Skeletal muscle satellite cell (primary cell): ENCODE data around the gene AQP2.

Experiments used
- H3K27me3 ChIP-seq: 2 replicates; pipeline ENCODE4 v1.7.0; 2013; ENCODE audit warnings: low read length; ENCODE audit not compliant: control insufficient read depth, insufficient read depth
- H3K36me3 ChIP-seq: 2 replicates; pipeline ENCODE4 v1.7.0; 2013; ENCODE audit warnings: mild to moderate bottlenecking, control low read depth, low read length; ENCODE audit not compliant: insufficient read depth
- H3K4me1 ChIP-seq: 2 replicates; pipeline ENCODE4 v1.7.0; 2013; ENCODE audit warnings: low read length; ENCODE audit not compliant: control insufficient read depth, insufficient read depth
- H3K4me2 ChIP-seq: 2 replicates; pipeline ENCODE4 v1.7.0; 2013; ENCODE audit warnings: mild to moderate bottlenecking, low read length
- H3K4me3 ChIP-seq: 2 replicates; pipeline ENCODE4 v1.7.0; 2013; ENCODE audit warnings: low read length
- H3K9ac ChIP-seq: 2 replicates; pipeline ENCODE4 v1.7.0; 2013; ENCODE audit warnings: mild to moderate bottlenecking, low read depth, low read length, moderate library complexity
- H3K9me3 ChIP-seq: replicated peaks from 2 replicates; pipeline ENCODE4 v1.7.0; 2013; ENCODE audit warnings: mild to moderate bottlenecking, control low read depth, low read length

Gene AQP2

DNA sequence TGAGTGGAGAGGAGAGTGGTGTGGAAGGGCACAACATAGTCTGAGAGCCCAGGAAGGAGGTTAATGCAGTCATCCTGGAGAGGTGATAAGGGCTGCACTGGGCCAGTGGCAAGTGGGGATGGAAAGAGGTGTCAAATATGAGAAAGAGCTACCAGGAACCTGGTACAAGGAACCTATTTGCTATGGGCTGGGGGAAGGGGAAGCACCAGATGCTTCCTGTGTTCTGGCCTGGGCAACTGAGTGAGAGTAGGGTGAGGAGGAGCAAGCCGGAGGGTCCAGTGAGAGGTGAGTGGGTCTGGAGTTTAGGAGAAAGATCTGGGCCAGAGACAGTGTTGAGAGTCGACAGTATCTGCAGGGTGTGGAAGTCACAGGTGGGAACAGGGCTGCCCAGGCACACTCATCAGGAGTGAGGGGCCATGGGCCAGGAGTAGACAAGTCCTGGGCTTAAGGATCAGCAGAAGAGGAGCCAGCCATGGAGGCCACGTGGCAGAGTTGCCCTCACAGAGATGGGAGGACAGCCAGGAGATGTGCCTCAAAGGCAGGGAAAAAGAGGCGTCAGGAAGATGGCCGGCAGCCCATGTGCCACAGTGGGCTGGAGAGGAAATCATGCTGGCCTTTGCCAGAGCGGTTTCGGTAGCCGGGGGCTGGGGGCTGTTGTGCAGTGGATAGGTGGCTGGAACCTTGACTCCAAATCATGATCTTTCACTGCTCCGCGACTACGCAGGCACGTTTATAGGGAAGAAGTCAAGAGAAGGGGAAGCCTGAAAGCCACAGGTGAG, 19.3 kb downstream of the AQP2 start:
- H3K9ac ChIP-seq = no peak overlapping the region
- no peaks in the 10 kb centered on the region for H3K36me3 ChIP-seq
- peaks cover 8% of the 10 kb centered on the region for H3K4me1 ChIP-seq
- H3K27me3 ChIP-seq = peaks cover 45% of the 10 kb centered on the region
- no peak overlapping the region for H3K4me2 ChIP-seq
- no peaks in the 10 kb centered on the region for H3K9me3 ChIP-seq
- H3K4me3 ChIP-seq = no peak overlapping the region

DNA sequence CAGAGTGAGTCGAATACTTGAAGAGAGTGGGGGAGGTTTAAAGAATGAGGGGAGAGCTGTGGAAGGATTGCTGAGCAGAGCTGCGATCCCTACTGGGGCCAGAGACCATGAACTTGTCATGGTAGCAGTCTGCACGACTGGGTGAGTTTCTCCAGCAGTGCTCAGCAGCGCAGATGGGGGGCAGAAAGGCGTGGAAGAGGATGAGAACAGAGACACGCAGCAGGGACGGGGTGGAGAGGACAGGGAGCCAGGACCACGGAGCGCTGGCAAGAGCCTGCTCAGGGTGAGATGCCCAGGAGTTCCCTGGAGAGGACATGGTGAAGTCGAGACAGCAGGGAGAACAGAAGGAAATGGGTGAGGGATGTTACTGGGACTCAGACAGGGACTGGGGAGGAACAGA, 20.1 kb downstream of the AQP2 start:
- Histone ChIP-seq H3K9ac (no peak overlapping the region), H3K27me3 (peaks cover 41% of the 10 kb centered on the region), H3K4me2 (no peak overlapping the region), H3K36me3 (no peaks in the 10 kb centered on the region), H3K4me3 (no peak overlapping the region), H3K4me1 (peaks cover 8% of the 10 kb centered on the region), H3K9me3 (no peaks in the 10 kb centered on the region)

DNA sequence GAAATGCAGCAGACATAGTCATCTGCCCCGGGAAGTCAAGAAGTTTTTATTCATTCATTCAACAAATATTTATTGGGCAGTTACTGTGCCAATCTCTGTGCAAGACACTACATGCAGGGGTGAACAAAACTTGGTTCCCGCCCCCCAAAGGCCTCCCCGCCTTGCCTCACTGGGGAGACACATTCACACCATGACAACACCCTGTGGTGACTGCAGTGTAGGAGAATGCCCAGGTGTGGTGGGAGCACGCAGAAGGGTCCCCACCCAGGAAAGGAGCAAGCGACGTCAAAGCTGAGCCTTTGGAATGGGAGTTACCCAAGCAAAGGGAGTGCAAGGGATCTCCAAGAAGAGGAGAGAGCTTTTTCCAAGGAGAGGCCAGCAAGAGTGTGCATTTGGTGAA, 20.6 kb downstream of the AQP2 start:
- Histone ChIP-seq H3K9me3 (no peaks in the 10 kb centered on the region), H3K27me3 (peaks cover 39% of the 10 kb centered on the region), H3K4me3 (no peak overlapping the region), H3K9ac (no peak overlapping the region), H3K4me1 (peaks cover 8% of the 10 kb centered on the region), H3K36me3 (no peaks in the 10 kb centered on the region), H3K4me2 (no peak overlapping the region)

DNA sequence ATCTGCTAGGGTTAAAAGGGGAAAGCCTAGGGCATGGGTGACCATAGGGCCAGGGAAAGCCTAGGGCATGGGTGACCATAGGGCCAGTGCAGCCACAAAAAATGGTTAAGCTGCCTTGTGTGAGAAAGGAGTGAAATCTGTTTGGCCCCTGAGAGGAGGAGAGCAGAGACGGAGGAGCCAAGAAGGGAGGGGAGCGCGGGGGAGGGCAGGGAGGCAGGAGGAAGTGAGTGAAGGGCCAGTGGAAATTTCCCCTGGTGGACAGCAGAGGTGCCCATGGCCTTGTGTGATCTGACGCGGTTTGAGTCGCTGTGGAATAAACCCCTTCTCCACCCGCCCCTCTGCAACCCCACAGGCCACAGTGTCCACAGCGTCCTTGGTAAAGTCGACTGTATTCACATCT, 21.6 kb downstream of the AQP2 start:
- Histone ChIP-seq H3K4me3 (no peak overlapping the region), H3K9me3 (no peaks in the 10 kb centered on the region), H3K4me1 (peaks cover 7% of the 10 kb centered on the region), H3K9ac (no peak overlapping the region), H3K27me3 (peaks cover 36% of the 10 kb centered on the region), H3K4me2 (no peak overlapping the region), H3K36me3 (no peaks in the 10 kb centered on the region)

DNA sequence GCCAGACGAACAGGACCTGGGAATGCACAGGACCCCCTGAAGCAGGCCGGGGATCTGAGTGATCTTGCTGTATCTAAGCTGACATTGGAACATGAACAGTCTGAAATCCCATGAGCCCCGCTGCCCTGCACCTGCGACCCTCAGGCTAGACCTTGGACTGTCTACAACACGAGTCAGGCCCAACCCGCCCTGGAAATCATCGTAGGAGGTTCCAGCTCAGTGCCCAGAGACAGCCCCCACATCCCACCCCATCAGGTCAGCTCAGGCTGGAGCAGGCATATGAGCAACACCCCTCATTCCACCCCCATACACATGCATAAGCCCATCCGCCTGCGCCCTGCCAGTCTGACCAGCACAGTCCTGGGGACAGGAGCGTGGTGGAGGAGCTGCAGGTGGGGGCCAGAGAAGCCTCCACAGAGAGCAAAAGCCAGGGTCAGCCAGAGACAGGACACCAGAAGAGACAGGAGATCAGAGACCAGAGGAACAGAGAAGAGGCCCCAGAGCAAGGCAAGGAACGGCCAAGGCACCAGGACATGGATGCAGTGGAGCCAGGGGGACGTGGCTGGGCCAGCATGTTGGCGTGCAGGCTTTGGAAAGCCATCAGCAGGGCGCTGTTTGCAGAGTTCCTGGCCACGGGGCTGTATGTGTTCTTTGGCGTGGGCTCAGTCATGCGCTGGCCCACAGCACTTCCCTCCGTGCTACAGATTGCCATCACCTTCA, 22.3 kb downstream of the AQP2 start, which contains the start of gene AQP6:
AQP6 (plus strand) TSS at position 307 of the 720 bp plus-strand sequence; CDS start at position 534, 227 bp downstream.
- H3K27me3 ChIP-seq = peaks cover 34% of the 10 kb centered on the region
- H3K36me3 ChIP-seq = no peaks in the 10 kb centered on the region
- no peak within 1 kb of the TSS for H3K4me3 ChIP-seq
- peaks cover under 1% of the 10 kb centered on the region for H3K4me1 ChIP-seq
- H3K9ac ChIP-seq = no peak within 1 kb of the TSS
- no peak within 1 kb of the TSS for H3K4me2 ChIP-seq
- H3K9me3 ChIP-seq = no peaks in the 10 kb centered on the region

DNA sequence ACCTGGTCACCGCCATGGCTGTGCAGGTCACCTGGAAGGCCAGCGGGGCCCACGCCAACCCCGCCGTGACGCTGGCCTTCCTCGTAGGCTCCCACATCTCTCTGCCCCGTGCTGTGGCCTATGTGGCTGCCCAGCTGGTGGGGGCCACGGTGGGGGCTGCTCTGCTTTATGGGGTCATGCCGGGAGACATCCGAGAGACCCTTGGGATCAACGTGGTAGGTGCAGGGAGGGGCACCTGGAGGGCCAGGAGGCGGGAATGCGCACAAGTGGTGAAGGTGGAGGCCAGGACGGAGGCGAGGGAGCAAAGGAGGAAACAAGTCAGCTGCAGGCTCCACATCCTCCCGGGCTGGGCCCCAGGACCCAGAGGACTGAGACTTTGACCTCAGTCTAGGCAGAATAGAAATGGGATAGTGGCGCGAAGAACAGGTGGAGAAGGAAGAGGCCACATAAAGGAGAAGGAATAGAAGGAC, 22.9 kb downstream of the AQP2 start:
- no peaks in the 10 kb centered on the region for H3K4me1 ChIP-seq
- no peak overlapping the region for H3K4me2 ChIP-seq

DNA sequence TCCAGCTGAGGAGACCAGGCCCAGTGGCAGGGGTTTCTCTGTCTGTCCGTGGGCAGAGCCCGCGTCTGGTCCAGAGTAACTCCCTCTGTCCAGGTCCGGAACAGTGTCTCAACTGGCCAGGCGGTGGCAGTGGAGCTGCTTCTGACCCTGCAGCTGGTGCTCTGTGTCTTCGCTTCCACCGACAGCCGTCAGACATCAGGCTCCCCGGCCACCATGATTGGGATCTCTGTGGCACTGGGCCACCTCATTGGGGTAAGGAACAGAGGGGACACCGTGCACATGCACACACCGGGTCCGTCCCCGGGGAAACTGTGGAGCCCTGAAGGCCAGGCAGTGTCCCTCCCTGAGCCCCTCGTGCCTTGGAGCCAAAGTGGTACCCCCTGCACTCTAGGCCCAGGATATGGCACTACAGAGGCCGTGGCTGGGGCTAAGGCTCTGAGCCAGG, 23.7 kb downstream of the AQP2 start:
- Histone ChIP-seq H3K9ac (no peak overlapping the region), H3K4me1 (no peaks in the 10 kb centered on the region), H3K4me2 (no peak overlapping the region), H3K36me3 (no peaks in the 10 kb centered on the region), H3K27me3 (peaks cover 19% of the 10 kb centered on the region), H3K4me3 (no peak overlapping the region), H3K9me3 (no peaks in the 10 kb centered on the region)

More for the DNA sequence above, 22.9 kb downstream of the AQP2 start:
- no peak overlapping the region for H3K9ac ChIP-seq
- H3K9me3 ChIP-seq = no peaks in the 10 kb centered on the region
- H3K27me3 ChIP-seq = peaks cover 28% of the 10 kb centered on the region
- no peaks in the 10 kb centered on the region for H3K36me3 ChIP-seq
- no peak overlapping the region for H3K4me3 ChIP-seq

DNA sequence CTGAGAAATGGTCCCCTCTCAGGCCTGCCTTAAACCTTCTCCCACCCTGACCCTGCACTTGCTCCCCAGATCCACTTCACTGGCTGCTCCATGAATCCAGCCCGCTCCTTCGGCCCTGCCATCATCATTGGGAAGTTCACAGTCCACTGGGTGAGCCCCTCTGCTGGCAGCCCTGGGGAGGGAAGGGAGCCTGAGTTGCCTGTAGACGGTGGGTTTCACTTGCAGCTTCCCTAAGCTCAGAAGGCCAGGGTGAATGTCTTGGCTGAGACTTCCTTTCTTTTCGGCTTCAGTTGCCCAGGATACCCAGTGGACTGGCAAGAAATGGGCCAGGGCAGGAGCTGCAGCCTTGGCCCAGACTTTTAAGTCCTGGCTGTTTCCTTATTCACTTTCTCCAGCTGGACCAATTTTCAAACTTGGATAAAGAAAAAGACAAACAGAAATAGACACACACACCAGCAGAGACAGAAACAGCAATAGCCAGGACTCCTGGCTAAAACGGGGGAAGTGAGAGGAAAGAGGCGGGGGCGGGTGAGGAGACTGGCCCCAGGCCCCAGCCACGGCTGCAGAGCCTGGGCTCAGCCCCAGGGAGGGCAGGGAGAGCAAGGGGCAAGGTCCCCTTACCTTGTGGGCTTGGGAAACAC, 24.3 kb downstream of the AQP2 start:
- H3K27me3 ChIP-seq = peaks cover 14% of the 10 kb centered on the region
- no peaks in the 10 kb centered on the region for H3K4me1 ChIP-seq
- H3K4me2 ChIP-seq = no peak overlapping the region
- no peaks in the 10 kb centered on the region for H3K9me3 ChIP-seq
- H3K36me3 ChIP-seq = no peaks in the 10 kb centered on the region
- H3K4me3 ChIP-seq = no peak overlapping the region
- H3K9ac ChIP-seq = no peak overlapping the region

DNA sequence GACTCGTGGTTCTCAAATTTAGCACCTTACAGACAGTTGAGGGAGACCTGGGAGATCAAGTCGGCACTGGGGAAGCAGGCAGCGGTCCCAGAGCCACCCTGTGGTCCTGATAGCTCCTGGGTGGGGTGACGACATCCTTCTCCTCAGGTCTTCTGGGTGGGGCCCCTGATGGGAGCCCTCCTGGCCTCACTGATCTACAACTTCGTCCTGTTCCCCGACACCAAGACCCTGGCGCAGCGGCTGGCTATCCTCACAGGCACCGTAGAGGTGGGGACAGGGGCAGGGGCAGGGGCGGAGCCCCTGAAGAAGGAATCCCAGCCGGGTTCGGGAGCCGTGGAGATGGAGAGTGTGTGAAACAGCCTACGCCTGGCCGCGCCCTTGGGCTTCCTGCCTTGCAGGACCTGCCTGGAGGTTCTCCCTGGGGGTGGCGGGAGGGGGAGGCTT, 24.8 kb downstream of the AQP2 start:
- Histone ChIP-seq H3K4me2 (no peak overlapping the region), H3K9me3 (no peaks in the 10 kb centered on the region), H3K4me1 (no peaks in the 10 kb centered on the region), H3K9ac (no peak overlapping the region), H3K36me3 (no peaks in the 10 kb centered on the region), H3K4me3 (no peak overlapping the region), H3K27me3 (peaks cover 8% of the 10 kb centered on the region)

DNA sequence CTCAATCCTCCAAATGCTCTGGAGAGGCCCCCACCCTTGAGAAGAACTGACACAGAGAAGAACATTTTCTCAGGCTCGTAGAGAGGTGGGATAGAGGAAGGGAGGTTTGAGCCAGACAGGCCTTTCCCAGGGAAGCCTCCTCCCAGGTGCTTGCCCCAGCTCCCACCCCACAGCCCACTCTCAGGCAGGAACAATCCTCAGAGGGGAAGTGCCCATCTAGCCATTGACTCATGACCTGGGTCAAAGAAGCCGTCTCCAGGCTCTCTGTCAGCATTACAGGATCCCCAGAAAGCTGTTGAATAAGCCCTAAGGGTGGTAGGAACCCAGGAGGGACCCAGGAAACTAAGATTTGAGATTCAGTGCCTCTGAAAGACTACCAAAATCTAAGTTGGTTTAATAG, 26.0 kb downstream of the AQP2 start:
- H3K9me3 ChIP-seq = no peaks in the 10 kb centered on the region
- no peaks in the 10 kb centered on the region for H3K4me1 ChIP-seq
- H3K4me3 ChIP-seq = no peak overlapping the region
- no peak overlapping the region for H3K4me2 ChIP-seq
- peaks cover 2% of the 10 kb centered on the region for H3K27me3 ChIP-seq
- no peaks in the 10 kb centered on the region for H3K36me3 ChIP-seq
- no peak overlapping the region for H3K9ac ChIP-seq

DNA sequence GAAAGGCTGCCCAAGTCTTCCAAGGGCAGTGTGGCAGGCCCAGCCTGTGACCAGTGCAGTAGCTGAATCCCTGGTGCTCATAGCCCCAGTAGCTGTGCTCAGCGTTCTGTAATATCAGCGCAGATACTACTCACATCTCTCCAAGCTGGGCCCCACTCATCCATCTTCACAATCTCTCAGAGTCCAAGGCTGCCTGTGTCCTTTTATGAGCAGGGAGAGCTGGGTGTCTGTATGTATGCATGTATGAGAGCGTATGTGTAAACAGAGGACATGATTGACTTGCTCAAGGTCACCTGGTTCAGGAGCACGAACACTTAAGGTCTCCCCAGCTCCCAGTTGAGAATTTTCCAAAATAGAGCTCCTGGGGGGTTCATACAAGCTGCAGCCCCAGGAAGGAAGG, 27.6 kb downstream of the AQP2 start:
- H3K4me2 ChIP-seq = no peak overlapping the region
- no peaks in the 10 kb centered on the region for H3K36me3 ChIP-seq
- no peaks in the 10 kb centered on the region for H3K9me3 ChIP-seq
- H3K4me1 ChIP-seq = peaks cover 9% of the 10 kb centered on the region
- no peaks in the 10 kb centered on the region for H3K27me3 ChIP-seq
- no peak overlapping the region for H3K9ac ChIP-seq
- no peak overlapping the region for H3K4me3 ChIP-seq
